Measurements from ENCODE around the gene NCAN.

The NCAN gene

DNA sequence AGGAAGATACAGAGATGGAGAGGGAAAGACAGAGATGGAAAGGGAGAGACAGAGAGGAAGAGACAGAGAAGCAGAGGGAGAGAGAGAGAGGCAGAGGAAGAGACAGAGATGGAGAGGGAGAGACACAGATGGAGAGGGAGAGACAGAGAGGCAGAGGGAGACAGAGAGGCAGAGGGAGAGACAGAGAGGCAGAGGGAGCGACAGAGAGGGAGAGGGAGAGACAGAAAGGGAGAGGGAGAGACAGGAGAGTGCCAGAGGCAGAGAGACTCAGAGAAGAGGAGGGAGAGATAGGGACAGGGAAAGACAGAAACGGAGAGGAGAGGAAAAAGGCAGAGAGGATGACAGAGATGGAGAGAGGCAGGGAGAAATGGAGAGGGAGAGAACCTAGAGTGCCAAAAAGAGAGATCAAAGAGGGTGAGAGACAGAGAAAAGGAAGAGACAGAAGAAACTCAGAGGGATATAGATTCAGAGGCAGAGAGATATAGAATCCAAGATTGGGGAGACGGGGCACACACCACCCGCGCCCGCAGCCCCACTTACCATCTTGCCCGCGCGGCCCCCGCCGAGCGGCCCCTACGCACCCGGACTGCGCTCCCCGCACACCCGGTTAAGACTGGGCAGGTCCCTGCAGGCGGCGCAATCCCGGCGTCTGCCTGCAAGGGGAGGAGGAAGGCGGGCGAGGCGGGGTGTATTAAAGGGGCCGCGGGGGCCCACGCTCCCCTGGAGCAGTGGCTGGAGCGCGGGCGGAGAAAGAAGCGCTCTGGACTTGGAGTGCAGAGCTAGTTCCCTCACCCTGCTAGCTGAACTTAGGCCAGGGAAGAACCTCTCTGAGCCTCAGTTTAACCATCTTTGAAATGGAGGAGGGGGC lies 50.7 kb downstream of the NCAN start:
- no peak for DNase-seq

DNA sequence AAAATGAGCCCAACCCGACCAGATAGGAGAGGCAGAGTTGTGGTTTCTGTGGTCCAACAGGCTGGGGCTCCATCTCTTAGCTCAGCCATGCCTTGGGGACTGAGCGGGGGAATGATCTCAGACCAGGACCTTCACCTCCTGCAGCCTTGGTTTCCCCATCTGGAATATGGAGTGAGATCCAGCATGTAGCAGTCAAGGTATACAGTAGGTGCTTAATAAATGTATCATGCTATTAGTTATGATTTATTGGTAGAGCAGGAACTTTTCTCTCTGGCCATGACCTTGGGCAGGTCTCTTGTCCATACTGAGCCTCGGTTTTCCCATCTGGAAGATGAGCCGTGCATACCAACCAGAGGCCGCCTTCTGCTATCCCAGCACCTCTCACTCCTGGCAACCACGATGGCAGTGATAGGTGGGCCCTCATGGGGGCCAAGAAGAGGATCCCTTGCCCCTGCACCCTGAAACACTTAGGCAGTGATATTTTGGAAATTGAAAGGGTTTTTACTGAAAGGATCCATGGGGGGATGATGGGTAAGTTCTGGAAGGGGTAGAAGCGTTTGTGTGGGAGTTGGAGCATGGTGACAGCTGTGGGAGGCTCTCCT lies 52.2 kb downstream of the NCAN start:
- DNase-seq = no peak

- no peak for DNase-seq
Observed at GRCh38 chr19:19267305-19267704, 55.5 kb downstream of the NCAN start.

DNA sequence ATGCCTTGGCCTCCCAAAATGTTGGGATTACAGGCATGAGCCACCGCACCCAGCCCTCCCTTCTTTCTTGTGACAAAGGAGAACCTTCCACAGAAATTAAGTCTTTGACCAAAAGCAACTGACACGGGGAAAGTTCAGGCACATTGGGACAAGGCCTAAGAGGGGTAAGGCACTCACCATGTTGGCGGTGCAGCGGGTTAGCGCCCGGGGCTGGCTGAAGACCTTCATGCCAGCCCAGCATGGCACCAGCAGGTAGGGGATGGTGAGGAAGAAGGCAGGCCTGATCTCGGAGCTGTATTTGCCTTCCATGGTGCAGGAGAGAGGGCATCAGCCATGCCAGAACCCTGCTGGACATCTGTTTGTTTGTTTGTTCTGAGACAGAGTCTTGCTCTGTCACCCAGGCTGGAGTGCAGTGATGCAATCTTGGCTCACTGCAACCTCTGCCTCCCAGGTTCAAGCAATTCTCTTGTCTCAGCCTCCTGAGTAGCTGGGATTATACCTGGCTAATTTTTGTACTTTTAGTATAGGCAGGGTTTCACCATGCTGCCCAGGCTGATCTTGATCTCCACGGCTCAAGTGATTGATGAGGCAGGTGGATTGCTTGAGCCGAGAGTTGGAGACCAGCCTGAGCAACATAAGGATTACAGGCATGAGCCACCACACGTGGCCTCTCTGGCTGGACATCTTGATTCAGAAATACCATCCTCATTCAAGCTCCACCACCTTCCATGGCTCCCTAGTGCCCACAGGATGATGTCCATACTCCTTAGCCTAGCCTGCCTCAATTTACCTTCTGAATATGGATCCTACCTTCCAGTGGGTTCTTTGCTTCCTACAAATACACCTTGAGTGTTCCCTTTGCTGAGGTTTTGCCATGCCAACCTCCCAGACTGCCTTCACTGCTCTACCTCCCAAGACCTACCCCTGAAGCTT lies 57.0 kb downstream of the NCAN start:
- DNase-seq = no peak

DNA sequence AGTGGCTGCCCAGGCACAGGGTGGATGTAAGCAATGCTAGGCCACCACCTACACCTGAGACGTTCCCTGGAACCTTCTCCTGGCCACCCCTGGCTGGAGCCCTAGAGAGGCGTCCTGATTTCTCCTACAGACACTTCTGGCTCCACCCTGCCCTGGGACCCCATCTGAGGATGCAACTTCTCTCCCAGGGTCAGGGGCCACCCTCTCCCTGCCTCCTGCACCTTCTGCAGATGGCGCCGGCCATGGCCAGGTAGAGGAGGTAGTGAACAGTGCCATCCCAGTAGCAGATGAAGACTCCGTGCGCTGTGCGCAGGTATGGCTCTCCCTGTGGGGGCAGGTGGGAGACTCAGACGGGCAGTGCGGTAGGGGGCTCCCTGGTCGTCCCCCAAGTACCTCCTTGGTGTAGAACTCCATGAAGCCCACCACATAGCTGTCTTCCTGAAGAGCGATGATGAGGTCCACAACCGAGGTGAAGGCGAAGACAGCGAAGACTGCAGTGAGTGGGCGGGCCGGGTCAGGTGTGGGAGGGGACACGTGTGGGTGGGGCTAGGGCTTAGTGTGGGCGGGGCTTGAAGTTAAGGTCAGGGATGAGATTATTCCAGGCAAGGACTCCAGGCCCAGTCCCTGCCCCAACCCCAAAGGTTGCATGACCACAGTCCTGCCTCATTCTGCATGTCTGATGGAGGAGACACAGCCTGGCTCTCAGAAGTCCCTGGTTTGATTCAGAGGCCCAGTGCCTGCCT lies 58.4 kb downstream of the NCAN start:
- no peak for DNase-seq

DNA sequence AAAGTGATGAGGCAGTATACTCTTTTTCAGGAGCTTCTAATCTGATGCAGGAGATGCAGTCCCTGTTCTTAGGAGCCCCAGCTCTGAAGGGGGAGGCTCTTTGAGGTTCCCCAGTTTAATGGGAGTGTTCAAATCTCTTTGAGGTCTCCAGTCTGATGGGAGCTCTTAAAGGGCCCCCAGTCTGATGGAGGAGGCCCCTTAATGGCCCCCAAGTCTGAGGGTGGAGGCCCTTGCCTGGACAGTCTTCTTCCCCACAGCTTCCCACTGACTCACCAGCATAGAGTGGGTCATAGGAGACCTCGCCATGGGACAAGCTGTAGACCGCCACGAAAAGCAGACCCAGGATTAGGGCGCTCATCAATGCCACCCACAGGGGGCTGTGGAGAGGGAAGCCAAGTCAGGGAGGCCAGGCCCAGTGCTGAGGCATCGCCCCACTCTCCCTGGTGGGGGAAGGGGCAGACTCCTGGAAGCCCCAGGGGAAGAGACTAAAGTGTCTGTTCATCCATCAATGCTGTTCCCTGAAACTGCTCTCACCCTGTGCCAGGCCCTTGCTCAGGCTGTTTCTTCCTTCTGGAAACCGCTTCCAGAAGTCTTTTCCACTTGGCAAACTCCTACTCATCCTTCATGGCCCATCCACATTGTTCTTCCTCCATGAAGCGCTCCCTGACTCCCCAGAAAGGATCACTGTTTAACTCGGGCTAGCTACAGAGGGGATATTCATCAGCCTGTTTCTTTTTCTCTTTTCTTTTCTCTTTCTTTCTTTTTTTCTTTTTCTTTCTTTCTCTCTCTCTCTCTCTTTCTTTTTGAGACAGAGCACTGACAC lies 59.2 kb downstream of the NCAN start:
- no peak for DNase-seq

- DNase-seq = no peak
Observed at GRCh38 chr19:19271828-19272599, 60.3 kb downstream of the NCAN start.

GRCh38 chr19:19274146-19274545 lies 62.4 kb downstream of the NCAN start:
- no peak for DNase-seq

GRCh38 chr19:19274716-19275565 lies 63.2 kb downstream of the NCAN start:
- DNase-seq = no peak

DNA sequence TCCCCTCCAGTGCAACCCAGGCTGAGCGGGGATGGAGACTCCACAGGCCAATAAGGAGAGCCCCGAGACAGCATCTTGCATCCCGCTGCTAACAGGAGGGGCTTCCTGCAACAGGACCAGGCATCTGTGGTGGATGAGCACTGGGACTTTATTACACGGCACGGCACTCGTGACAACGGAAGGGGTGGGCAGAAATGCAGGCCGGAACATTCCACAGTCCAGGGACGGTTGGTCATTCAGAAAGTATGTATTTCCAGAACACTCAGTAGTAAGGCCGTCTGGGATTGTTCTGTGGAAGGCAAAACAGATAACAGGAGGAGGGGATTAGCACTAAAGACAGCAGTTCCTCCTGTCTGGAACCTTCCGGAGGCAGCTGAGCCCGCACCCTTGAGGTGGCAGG lies 64.6 kb downstream of the NCAN start:
- no peak for DNase-seq

GRCh38 chr19:19276851-19277250 lies 65.1 kb downstream of the NCAN start:
- no peak for DNase-seq

- no peak for DNase-seq
Observed at GRCh38 chr19:19278315-19278714, 66.6 kb downstream of the NCAN start.

DNA sequence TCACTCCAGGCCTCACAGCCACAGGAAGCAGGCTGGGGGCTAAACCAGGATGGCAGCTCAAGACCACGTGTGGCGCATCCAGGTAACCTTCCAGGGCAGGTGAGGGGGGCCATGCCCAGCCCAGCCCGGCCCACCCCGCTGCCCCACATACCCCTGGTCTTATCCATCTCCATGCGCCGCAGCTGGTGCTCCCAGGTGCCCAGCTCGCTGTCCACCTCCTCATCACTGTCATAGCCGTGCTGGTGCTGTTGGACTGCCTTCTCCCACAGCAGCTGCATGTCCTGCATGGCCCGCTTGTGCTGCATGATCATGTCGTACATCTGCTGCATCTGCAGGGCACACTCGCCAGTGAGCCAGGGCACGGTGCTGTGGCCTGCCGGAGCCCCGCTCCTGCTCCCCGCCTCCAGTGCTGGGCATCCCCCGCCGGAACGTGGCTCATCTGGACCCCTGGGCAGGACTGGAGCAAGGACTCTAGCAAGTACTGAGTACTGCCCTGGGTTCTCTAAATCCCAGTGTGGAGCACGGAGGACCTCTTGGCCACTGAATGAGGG lies 67.4 kb downstream of the NCAN start:
- no peak for DNase-seq

DNA sequence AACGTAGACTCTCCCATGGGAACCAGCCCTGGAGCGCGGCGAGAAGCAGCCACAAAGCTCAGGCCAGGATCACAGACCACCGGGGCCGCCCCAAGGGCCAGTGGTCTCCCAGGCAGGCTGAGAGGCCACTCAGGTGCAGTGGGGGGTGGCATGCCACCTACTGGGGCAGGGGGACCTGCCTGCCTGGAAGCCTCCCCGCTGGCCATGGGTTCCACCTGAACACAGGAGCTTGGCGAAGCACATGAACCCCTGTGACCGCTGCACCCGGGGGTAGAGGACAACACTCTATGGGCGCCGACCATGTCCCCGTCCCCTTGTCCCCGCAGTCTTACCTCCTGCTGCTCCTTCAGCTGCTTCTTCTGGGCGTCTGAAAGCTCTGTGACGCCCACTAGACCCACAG lies 68.1 kb downstream of the NCAN start:
- no peak for DNase-seq

DNA sequence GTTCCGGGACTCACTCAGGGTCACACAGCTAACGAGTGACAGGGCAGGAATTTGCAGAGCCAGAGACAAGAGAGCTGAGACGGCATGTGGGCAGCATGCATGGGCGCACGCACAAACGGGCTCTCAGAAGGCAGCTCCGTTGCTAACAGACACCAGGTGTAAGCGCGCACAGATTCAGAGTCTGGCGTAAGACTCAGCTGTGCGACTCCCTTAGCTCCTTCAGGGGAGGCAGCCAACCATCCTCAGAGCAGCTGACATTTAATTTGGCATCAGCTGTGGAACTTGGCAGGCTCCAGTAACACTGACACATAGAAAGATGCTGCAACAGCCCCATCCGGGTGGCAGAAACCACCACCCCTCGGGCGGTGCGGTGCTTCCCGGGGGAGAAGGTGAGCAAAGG lies 68.8 kb downstream of the NCAN start:
- peak; percentile 43 for DNase-seq

DNA sequence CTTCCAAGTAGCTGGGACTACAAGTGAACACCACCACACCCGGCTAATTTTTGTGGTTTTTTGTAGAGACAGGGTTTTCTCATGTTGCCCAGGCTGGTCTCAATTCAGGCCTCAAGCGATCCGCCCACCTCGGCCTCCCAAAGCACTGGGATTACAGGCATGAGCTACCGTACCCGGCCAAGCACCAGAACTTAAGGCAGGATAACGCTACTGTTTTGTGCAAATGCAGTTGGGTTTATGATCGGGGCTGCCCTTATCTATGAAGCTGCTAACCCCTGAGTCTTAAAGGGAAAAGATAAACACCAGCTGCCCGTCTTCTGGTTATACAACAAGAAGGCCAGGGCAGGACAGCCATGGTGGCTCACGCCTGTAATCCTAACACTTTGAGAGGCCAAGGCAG lies 73.9 kb downstream of the NCAN start:
- no peak for DNase-seq

DNA sequence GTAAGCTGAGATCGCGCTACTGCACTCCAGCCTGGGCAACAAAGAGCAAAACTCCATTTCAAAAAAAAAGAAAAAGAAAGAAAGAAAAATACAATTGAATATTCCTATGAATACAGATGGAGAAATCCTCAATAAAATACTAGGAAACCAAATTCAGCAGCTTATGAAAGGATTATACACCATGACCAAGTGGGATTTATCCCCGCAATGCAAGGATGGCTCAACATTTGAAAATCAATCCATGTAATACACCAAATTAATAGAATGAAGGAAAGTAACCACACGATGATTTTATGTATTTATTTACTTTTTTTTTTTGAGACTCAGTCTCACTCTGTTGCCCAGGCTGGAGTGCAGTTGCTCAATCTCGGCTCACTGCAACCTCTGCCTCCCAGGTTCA lies 80.8 kb downstream of the NCAN start:
- no peak for DNase-seq

- DNase-seq = no peak
Observed at GRCh38 chr19:19294914-19295313, 83.2 kb downstream of the NCAN start.

- DNase-seq = no peak
Observed at GRCh38 chr19:19296953-19297689, 85.4 kb downstream of the NCAN start.

Measured in DMS79 (cell line).